NCI-H460 (cell line): ENCODE results near the gene MTG1. TPM values are rescaled to one million over a fixed set of nuclear protein-coding genes. Genes with fewer than 3 reads are reported as not detected.
"Not testable (repeated sequence)": the region's sequence is repeated elsewhere in the genome, so short reads cannot be mapped to it uniquely, and the experiment has no call there.

Experiments used
- DNase-seq: peaks from one replicate; pipeline ENCODE4 v3.0.0-alpha.2; 2016; ENCODE audit warnings: low read depth; ENCODE audit errors: extremely low read depth
- total RNA-seq: library from RNA; depleted of rRNA; stranded (reverse); fragments of >200 nt; shearing (Covaris generic); gene quantifications from 2 replicates; pipeline ENCODE4 v1.2.3, GENCODE V29; 2014

MTG1 gene
- total RNA-seq, 1 experiment from 2014 or later = 27.1 TPM

- DNase-seq = no peak
Measured at GRCh38 chr10:133421336-133422222, 27.6 kb downstream of the MTG1 start.

- DNase-seq = no peak
Measured at GRCh38 chr10:133422223-133422806, 28.4 kb downstream of the MTG1 start.

GRCh38 chr10:133422807-133423771, 29.1 kb downstream of the MTG1 start:
- DNase-seq = no peak

- DNase-seq = not testable (repeated sequence)
Measured at GRCh38 chr10:133424102-133424501, 30.1 kb downstream of the MTG1 start.

- not testable (repeated sequence) for DNase-seq
Measured at GRCh38 chr10:133424601-133425000, 30.6 kb downstream of the MTG1 start, which contains the start of gene SPRN. TSS of gene SPRN (minus strand) at chr10:133424625. CDS start at chr10:133423681, 944 bp downstream.

GRCh38 chr10:133429571-133429970, 35.6 kb downstream of the MTG1 start:
- DNase-seq = not testable (repeated sequence)

GRCh38 chr10:133431888-133432613, 38.1 kb downstream of the MTG1 start:
- DNase-seq = not testable (repeated sequence)

- DNase-seq = not testable (repeated sequence)
Measured at GRCh38 chr10:133432789-133433188, 38.8 kb downstream of the MTG1 start.

GRCh38 chr10:133438711-133439273, 44.8 kb downstream of the MTG1 start:
- DNase-seq = peak; percentile 33

- DNase-seq = no peak
Measured at GRCh38 chr10:133439517-133440461, 45.8 kb downstream of the MTG1 start.

GRCh38 chr10:133440633-133441285, 46.8 kb downstream of the MTG1 start:
- DNase-seq = no peak

GRCh38 chr10:133441356-133441755, 47.4 kb downstream of the MTG1 start:
- DNase-seq = not testable (repeated sequence)

- DNase-seq = no peak
Measured at GRCh38 chr10:133441780-133442179, 47.8 kb downstream of the MTG1 start.

GRCh38 chr10:133442191-133442966, 48.4 kb downstream of the MTG1 start:
- no peak for DNase-seq

GRCh38 chr10:133442967-133443924, 49.3 kb downstream of the MTG1 start:
- DNase-seq = no peak
